Measurements from ENCODE around the gene FNDC11. TPM values are rescaled to one million over a fixed set of nuclear protein-coding genes. Genes with fewer than 3 reads are reported as not detected.
"Not testable (repeated sequence)": the region's sequence is repeated elsewhere in the genome, so short reads cannot be mapped to it uniquely, and the experiment has no call there.

Gene FNDC11
- total and polyA plus RNA-seq, 2 donors (not counting 3 experiments of a cell fraction or from before 2014, with no cell fraction given): 0.71 to 1.9 TPM

DNA sequence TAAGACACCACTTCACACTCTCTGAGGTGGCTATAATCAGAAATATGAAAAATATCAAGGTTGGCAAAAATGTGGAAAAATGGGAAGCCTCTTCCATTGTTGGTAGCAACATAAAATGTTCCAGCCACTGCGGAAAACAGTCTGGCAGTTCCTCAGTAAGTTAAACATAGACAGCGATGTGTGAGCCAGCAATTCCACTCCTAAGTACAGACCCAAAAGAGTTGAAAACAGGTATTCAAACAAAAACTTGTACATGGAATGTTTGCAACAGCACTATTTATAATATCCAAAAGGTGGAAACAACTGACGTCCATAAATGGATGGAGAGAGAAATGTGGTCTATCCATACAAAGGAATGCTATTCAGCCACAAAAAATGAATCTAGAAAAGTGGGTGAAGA lies 40.8 kb upstream of the FNDC11 start:
- ChIA-PET CTCF (no interaction called here), POLR2A (no interaction called here)
- no TSS peak for BruUV-seq (replicated peaks)
- TF ChIP-seq FOS (IDR thresholded peaks at IDR 0.05; ENCODE audit: borderline replicate concordance, insufficient read depth, low read length) (no peak), JUN (IDR thresholded peaks at IDR 0.05; ENCODE audit: borderline replicate concordance, insufficient read depth, insufficient read length, low read depth) (no peak), CTCF (IDR thresholded peaks at IDR 0.05; ENCODE audit: extremely low read depth in 1 of 2, insufficient read depth in 1 of 2, low read depth in 1 of 2, low read length in 2 of 2) (no peak), MYC (IDR thresholded peaks at IDR 0.05; ENCODE audit: low read depth, low read length) (no peak)
- Histone ChIP-seq H3K27ac (ENCODE audit: insufficient read depth, low read depth, low read length) (no peak overlapping the region), H3K4me2 (ENCODE audit: insufficient read depth, low read length) (no peak overlapping the region), H3K79me2 (ENCODE audit: control insufficient read depth, insufficient read depth, low read length) (no peaks in the 10 kb centered on the region), H3K4me1 (ENCODE audit: control insufficient read depth, extremely low read depth, insufficient read depth, low read length) (no peaks in the 10 kb centered on the region), H3K27me3 (ENCODE audit: control insufficient read depth in 2 of 2, insufficient read depth in 2 of 2, low read length in 2 of 2) (peaks cover 0 to 2% of the 10 kb centered on the region in 2 experiments), H3K4me3 (replicated peaks in 1 of 3; ENCODE audit: insufficient read depth in 1 of 3, low read depth in 1 of 3, low read length in 3 of 3) (no peak overlapping the region), H3K9me3 (replicated peaks; ENCODE audit: control insufficient read depth, insufficient read depth, low read length) (no peaks in the 10 kb centered on the region), H3K36me3 (ENCODE audit: control insufficient read depth in 2 of 2, extremely low read depth in 1 of 2, insufficient read depth in 2 of 2, low read length in 2 of 2) (no peaks in the 10 kb centered on the region), H4K20me1 (replicated peaks; ENCODE audit: control insufficient read depth, extremely low read depth, insufficient read depth, low read length) (no peaks in the 10 kb centered on the region), H3K9me1 (replicated peaks; ENCODE audit: control insufficient read depth, extremely low read depth, insufficient read depth, low read length) (no peaks in the 10 kb centered on the region), H3K9ac (replicated peaks; ENCODE audit: extremely low read depth, insufficient read depth, low read length) (no peak overlapping the region), H2AFZ (ENCODE audit: low read depth, low read length) (no peak overlapping the region)
- intact Hi-C loops (cut with micrococcal nuclease) (loop anchor here (10.0 kb wide), 1 partner anchor 78 kb away; no protein-coding TSS in a partner anchor), dilution Hi-C loops (cut with MboI; ENCODE audit: extremely low pct_ligation_motif_present, low sequenced_read_pairs) (no loop called here)
- FAIRE-seq (no peak), DNase-seq (ENCODE audit: low read depth, low spot score) (no peak)

GRCh38 chr20:63514520-63514919 lies 39.4 kb upstream of the FNDC11 start:
- BruUV-seq (replicated peaks); H3K27me3 ChIP-seq (ENCODE audit: control insufficient read depth in 2 of 2, insufficient read depth in 2 of 2, low read length in 2 of 2); H3K9ac ChIP-seq (replicated peaks; ENCODE audit: extremely low read depth, insufficient read depth, low read length); FAIRE-seq; H3K9me1 ChIP-seq (replicated peaks; ENCODE audit: control insufficient read depth, extremely low read depth, insufficient read depth, low read length); H3K4me2 ChIP-seq (ENCODE audit: insufficient read depth, low read length); H2AFZ ChIP-seq (ENCODE audit: low read depth, low read length); H3K27ac ChIP-seq (ENCODE audit: insufficient read depth, low read depth, low read length); H3K79me2 ChIP-seq (ENCODE audit: control insufficient read depth, insufficient read depth, low read length); H4K20me1 ChIP-seq (replicated peaks; ENCODE audit: control insufficient read depth, extremely low read depth, insufficient read depth, low read length); POLR2A ChIA-PET; H3K4me1 ChIP-seq (ENCODE audit: control insufficient read depth, extremely low read depth, insufficient read depth, low read length); DNase-seq (ENCODE audit: low read depth, low spot score); H3K36me3 ChIP-seq (ENCODE audit: control insufficient read depth in 2 of 2, extremely low read depth in 1 of 2, insufficient read depth in 2 of 2, low read length in 2 of 2); H3K4me3 ChIP-seq (replicated peaks in 1 of 3; ENCODE audit: insufficient read depth in 1 of 3, low read depth in 1 of 3, low read length in 3 of 3); H3K9me3 ChIP-seq (replicated peaks; ENCODE audit: control insufficient read depth, insufficient read depth, low read length); dilution Hi-C loops (cut with MboI; ENCODE audit: extremely low pct_ligation_motif_present, low sequenced_read_pairs): not testable (repeated sequence)
- intact Hi-C loops (cut with micrococcal nuclease): loop anchor here (10.0 kb wide), 1 partner anchor 80 kb away; no protein-coding TSS in a partner anchor
- CTCF ChIA-PET: interaction anchor here (1.5 kb wide), 1 partner anchor 18 kb away, joined by 8 read pairs; no protein-coding TSS in a partner anchor

Measured in endothelial cell of umbilical vein (primary cell).